Neural cell (in vitro differentiated cells): Measurements from ENCODE around the gene HNRNPK. TPM values are rescaled to one million over a fixed set of nuclear protein-coding genes. Genes with fewer than 3 reads are reported as not detected.

ENCODE experiments used
- H2AFZ ChIP-seq: fragments of 200-600, 300-800 bp; sonication (generic), shearing (Covaris generic); 2 replicates; pipeline ENCODE4 v1.6.0; 2014; ENCODE audit warnings: low read depth, mild to moderate bottlenecking, antibody characterized with exemption, low read length, moderate library complexity
- H3F3A ChIP-seq: fragments of 200-600 bp; shearing (Covaris generic); 2 replicates; pipeline ENCODE4 v1.6.1; 2016; ENCODE audit warnings: mild to moderate bottlenecking, moderate library complexity, mixed read lengths, antibody characterized with exemption, low read length; ENCODE audit not compliant: insufficient read depth, poor library complexity, severe bottlenecking
- H3K27ac ChIP-seq: fragments of 200-600, 300-800 bp; sonication (generic), shearing (Covaris generic); 2 replicates; pipeline ENCODE4 v1.5.1; 2014; ENCODE audit warnings: mild to moderate bottlenecking, low read length, moderate library complexity
- H3K27me3 ChIP-seq: fragments of 300-800, 200-600 bp; sonication (generic), shearing (Covaris generic); 2 replicates; pipeline ENCODE4 v1.6.0; 2014; ENCODE audit warnings: mild to moderate bottlenecking, low read depth, low read length, moderate library complexity; ENCODE audit not compliant: insufficient read depth
- H3K36me3 ChIP-seq: fragments of 300-800, 200-600 bp; sonication (generic), shearing (Covaris generic); 2 replicates; pipeline ENCODE4 v1.5.1; 2014; ENCODE audit warnings: mild to moderate bottlenecking, antibody characterized with exemption, low read length, moderate library complexity; ENCODE audit not compliant: insufficient read depth
- H3K4me2 ChIP-seq: fragments of 300-800, 200-600 bp; sonication (generic), shearing (Covaris generic); 2 replicates; pipeline ENCODE4 v1.6.0; 2014; ENCODE audit warnings: mild to moderate bottlenecking, low read length
- H3K4me3 ChIP-seq: fragments of 300-800, 200-600 bp; sonication (generic), shearing (Covaris generic); 2 replicates; pipeline ENCODE4 v1.5.1; 2014; ENCODE audit warnings: mild to moderate bottlenecking, low read length, moderate library complexity
- H3K79me2 ChIP-seq: fragments of 200-600 bp; shearing (Covaris generic); replicated peaks from 2 replicates; pipeline ENCODE4 v1.6.0; 2014; ENCODE audit warnings: mild to moderate bottlenecking, low read length, moderate library complexity; ENCODE audit not compliant: insufficient read depth
- H3K9ac ChIP-seq: fragments of 300-800, 200-600 bp; sonication (generic), shearing (Covaris generic); 2 replicates; pipeline ENCODE4 v1.6.1; 2016; ENCODE audit warnings: mild to moderate bottlenecking, low read length, mixed read lengths
- H3K9me2 ChIP-seq: fragments of 200-600 bp; shearing (Covaris generic); 2 replicates; pipeline ENCODE4 v1.6.1; 2016; ENCODE audit warnings: mild to moderate bottlenecking, low read length, mixed read lengths; ENCODE audit not compliant: insufficient read depth
- H3K9me3 ChIP-seq: fragments of 200-600, 300-800 bp; sonication (generic), shearing (Covaris generic); 2 replicates; pipeline ENCODE4 v1.6.1; 2016; ENCODE audit warnings: mild to moderate bottlenecking, mixed run types, low read length, moderate library complexity, mixed read lengths
- H4K20me1 ChIP-seq: fragments of 200-600 bp; shearing (Covaris generic); 2 replicates; pipeline ENCODE4 v1.6.1; 2016; ENCODE audit warnings: mild to moderate bottlenecking, mixed run types; ENCODE audit not compliant: insufficient read depth
- CTCF ChIP-seq: fragments of 450-650 bp; IDR thresholded peaks from 2 replicates; pipeline ENCODE4 v1.5.1; 2014; ENCODE audit warnings: antibody characterized with exemption, mild to moderate bottlenecking, moderate library complexity; ENCODE audit not compliant: poor library complexity, severe bottlenecking
- EP300 ChIP-seq: fragments of 450-650 bp; conservative IDR thresholded peaks from 2 replicates; pipeline ENCODE4 v1.6.1; 2014; ENCODE audit warnings: antibody characterized with exemption, mild to moderate bottlenecking, moderate library complexity; ENCODE audit not compliant: poor library complexity, severe bottlenecking
- EZH2 ChIP-seq: fragments of 200-600, 300-800 bp; shearing (Covaris generic), sonication (generic); IDR thresholded peaks from 2 replicates; pipeline ENCODE4 v1.6.1; 2014; ENCODE audit warnings: antibody characterized with exemption, low read length, borderline replicate concordance, mild to moderate bottlenecking; ENCODE audit not compliant: insufficient read depth, poor library complexity, severe bottlenecking
- MXI1 ChIP-seq: fragments of 450-650 bp; conservative IDR thresholded peaks from 2 replicates; pipeline ENCODE4 v1.6.1; 2014; ENCODE audit warnings: antibody characterized with exemption, mild to moderate bottlenecking; ENCODE audit not compliant: poor library complexity, severe bottlenecking
- POLR2AphosphoS5 ChIP-seq: IDR thresholded peaks from 2 replicates; pipeline ENCODE4 v1.6.1; 2012
- RAD21 ChIP-seq: fragments of 450-650 bp; conservative IDR thresholded peaks from 2 replicates; pipeline ENCODE4 v1.6.1; 2014; ENCODE audit warnings: antibody characterized with exemption, mild to moderate bottlenecking, moderate library complexity
- REST ChIP-seq: IDR thresholded peaks from 2 replicates; pipeline ENCODE4 v1.6.1; 2012; ENCODE audit warnings: borderline replicate concordance
- SMC3 ChIP-seq: fragments of 450-650 bp; conservative IDR thresholded peaks from 2 replicates; pipeline ENCODE4 v1.6.1; 2014; ENCODE audit warnings: antibody characterized with exemption, mild to moderate bottlenecking, moderate library complexity; ENCODE audit not compliant: poor library complexity
- TAF1 ChIP-seq: IDR thresholded peaks from 2 replicates; pipeline ENCODE4 v1.6.1; 2012; ENCODE audit warnings: low read depth
- polyA plus RNA-seq: library from polyadenylated mRNA; depleted of rRNA; stranded (reverse); fragments of >200 nt; gene quantifications from 2 replicates; pipeline ENCODE4 v1.2.3, GENCODE V29; 2014

Gene HNRNPK
- polyA plus RNA-seq, 1 donor from 2014 or later = 1,061 TPM

- no peaks in the 10 kb centered on the region for H3K27me3 ChIP-seq
- H3K9me2 ChIP-seq = no peaks in the 10 kb centered on the region
- H3K79me2 ChIP-seq = peaks cover 78% of the 10 kb centered on the region
- H3K9ac ChIP-seq = no peak overlapping the region
- peaks cover 4% of the 10 kb centered on the region for H3F3A ChIP-seq
- TF ChIP-seq RAD21 (no peak), MXI1 (no peak), EZH2 (no peak)
- peak overlapping the region; percentile 85 for H3K4me3 ChIP-seq
- H3K27ac ChIP-seq = no peak overlapping the region
- H3K9me3 ChIP-seq = no peaks in the 10 kb centered on the region
- H3K36me3 ChIP-seq = peaks cover 26% of the 10 kb centered on the region
- H2AFZ ChIP-seq = no peak overlapping the region
- H3K4me2 ChIP-seq = peak overlapping the region; percentile 32
- H4K20me1 ChIP-seq = peaks cover 61% of the 10 kb centered on the region
These were observed 3.6 kb downstream of the HNRNPK start for GRCh38 chr9:83976372-83976771.

- H3K27ac ChIP-seq = no peak overlapping the region
- no peak overlapping the region for H3K4me2 ChIP-seq
- H4K20me1 ChIP-seq = peaks cover 70% of the 10 kb centered on the region
- H3K36me3 ChIP-seq = peaks cover 36% of the 10 kb centered on the region
- no peak overlapping the region for H2AFZ ChIP-seq
- no peak for TF ChIP-seq POLR2AphosphoS5
- no peak for TF ChIP-seq CTCF
- TF ChIP-seq EP300 = no peak
- no peak for TF ChIP-seq SMC3
- TF ChIP-seq REST = no peak
- TF ChIP-seq TAF1 = no peak
- TF ChIP-seq EZH2 = no peak
- TF ChIP-seq MXI1 = no peak
- TF ChIP-seq RAD21 = no peak
- no peaks in the 10 kb centered on the region for H3K9me2 ChIP-seq
- no peak overlapping the region for H3K9ac ChIP-seq
- H3K79me2 ChIP-seq = peaks cover 81% of the 10 kb centered on the region
- H3F3A ChIP-seq = peaks cover 8% of the 10 kb centered on the region
- H3K9me3 ChIP-seq = no peaks in the 10 kb centered on the region
- H3K4me3 ChIP-seq = peak overlapping the region; percentile 85
- no peaks in the 10 kb centered on the region for H3K27me3 ChIP-seq
These were observed 4.7 kb downstream of the HNRNPK start for GRCh38 chr9:83975300-83975699.

DNA sequence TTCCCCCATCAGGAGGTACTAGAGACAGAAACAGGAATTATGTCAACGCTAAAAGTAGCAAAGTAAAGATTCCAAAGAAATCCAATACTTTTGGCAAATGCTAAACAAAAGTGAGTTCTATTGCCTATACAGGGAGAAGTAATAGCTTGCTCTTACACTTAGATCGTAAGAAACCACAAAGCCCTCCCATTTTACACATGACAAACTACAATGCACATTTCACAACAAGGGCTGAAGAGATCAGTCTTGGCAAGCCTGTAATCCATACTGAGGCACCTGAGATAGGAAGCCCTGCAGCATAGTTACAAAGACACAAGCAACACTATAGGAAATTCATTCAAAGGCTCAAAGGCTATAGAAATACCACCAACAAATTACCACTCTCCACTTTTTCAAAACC, 7.7 kb downstream of the HNRNPK start:
- peaks cover 60% of the 10 kb centered on the region for H4K20me1 ChIP-seq
- H2AFZ ChIP-seq = no peak overlapping the region
- H3K4me2 ChIP-seq = no peak overlapping the region
- H3K9me3 ChIP-seq = no peaks in the 10 kb centered on the region
- H3K9ac ChIP-seq = no peak overlapping the region
- H3K36me3 ChIP-seq = peaks cover 42% of the 10 kb centered on the region
- H3K79me2 ChIP-seq = peaks cover 57% of the 10 kb centered on the region
- no peaks in the 10 kb centered on the region for H3K27me3 ChIP-seq
- TF ChIP-seq POLR2AphosphoS5 = no peak
- no peak for TF ChIP-seq SMC3
- no peak for TF ChIP-seq MXI1
- TF ChIP-seq RAD21 = no peak
- TF ChIP-seq REST = no peak
- TF ChIP-seq EZH2 = no peak
- no peak for TF ChIP-seq EP300
- TF ChIP-seq CTCF = no peak
- no peak for TF ChIP-seq TAF1
- no peaks in the 10 kb centered on the region for H3K9me2 ChIP-seq
- peaks cover 9% of the 10 kb centered on the region for H3F3A ChIP-seq
- H3K27ac ChIP-seq = no peak overlapping the region
- no peak overlapping the region for H3K4me3 ChIP-seq
